Right forelimb (tissue), 1 donor: ENCODE data around the gene POLR3GL.

Source experiments
- DNase-seq: peaks from one replicate; pipeline ENCODE4 v3.0.0-alpha.2; 2018

The POLR3GL gene

DNA sequence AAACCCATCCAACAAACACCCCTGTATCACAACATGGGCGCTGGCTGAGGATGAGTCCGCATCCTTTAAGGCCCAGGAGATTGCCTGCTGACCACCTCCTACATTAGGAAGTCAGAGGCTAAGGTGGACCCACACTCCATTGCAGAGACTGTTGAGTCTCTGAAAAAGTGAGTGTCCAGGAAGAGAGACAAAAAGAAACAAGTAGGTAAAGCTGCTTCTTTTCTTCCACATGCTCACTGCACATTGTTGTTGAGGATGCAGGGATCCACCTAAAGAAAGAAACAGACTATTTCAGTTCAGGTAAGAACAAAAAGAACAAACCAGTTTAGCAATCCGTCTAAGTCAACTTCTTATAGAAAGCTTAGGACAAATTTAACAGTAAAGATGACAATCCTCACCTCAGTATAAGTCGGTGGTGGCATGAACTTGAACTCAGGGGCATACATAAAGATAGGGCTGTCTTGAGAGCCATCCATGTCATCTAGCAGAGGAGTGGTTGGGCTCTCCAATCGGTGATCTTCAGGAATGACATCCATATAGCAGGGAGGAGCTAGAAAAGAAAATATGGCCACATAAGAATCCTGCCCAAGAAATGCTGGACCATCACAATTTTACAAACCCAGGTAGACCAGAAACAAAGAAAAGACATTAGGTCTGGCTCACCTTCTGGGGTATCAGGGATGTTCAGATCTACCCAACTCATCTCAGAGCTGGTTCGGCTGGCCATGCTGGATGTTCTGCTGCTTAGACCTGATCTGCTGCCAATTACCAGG lies 29.3 kb downstream of the POLR3GL start:
- no peak for DNase-seq

DNA sequence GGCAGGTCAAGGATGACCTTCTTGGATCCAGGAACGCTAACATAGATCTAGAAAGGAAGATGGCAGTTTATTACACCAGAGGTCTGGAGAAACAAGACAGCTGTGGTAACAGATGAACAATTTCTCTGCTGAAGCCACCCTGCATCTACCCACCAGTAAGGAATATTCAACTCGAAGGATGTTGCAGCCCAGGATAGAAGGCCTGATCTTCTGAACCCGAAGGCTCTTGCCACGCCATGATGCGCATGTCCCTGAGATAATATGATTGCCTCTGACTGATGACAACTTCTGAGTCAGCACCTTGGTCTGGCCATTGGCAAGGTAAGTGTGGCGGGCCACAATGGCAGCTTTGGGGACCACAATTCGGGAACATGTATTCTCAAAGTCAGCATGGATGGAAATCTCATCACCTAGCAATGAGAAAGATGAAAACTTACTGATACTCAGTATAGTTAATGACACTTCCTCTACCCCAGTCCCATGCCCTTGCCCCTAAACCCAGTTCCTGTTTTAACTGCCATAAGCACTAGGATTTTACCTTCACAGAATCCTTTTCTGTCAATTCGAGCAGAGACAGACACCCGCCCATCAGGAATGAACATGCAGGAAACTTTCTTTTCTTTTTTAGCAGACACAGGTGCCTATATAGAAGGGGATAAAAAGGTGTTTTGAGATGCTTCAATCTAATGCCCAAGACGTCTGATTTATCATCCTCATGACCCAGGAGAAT lies 30.1 kb downstream of the POLR3GL start:
- DNase-seq, result no peak

DNA sequence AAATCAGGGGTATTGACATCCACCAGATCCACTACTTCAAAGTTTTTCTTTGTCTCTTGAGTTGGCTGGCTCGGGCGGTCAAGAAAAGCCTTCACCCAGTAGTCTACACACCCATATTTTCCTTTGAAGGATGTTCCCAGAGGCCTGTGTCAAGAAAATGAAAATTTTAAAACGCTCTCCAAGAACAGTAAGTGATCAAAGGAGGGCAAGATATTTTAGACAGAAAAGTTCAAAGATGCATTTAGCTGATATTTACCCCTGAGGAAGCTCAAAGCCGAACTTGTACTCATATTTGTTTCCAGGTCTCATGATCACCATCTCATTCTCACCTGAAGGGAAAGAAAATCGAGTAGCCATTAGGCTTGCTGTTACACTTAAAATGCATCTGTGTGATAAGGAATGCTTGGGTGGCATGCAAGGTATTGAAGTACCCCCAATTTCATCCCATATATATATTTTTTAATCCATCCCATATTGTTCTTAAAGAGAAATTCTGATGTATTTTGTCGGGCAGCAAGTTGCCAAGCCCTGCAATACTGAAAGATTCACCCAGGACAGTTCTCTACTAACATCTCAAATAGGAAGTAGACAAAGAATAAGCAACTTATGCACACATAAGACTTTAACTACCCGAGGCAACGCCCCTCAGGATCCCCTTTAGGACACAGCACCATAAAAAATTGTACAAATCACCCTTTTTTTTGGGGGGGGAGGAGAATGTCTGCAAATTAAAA lies 30.8 kb downstream of the POLR3GL start:
- no peak for DNase-seq

DNA sequence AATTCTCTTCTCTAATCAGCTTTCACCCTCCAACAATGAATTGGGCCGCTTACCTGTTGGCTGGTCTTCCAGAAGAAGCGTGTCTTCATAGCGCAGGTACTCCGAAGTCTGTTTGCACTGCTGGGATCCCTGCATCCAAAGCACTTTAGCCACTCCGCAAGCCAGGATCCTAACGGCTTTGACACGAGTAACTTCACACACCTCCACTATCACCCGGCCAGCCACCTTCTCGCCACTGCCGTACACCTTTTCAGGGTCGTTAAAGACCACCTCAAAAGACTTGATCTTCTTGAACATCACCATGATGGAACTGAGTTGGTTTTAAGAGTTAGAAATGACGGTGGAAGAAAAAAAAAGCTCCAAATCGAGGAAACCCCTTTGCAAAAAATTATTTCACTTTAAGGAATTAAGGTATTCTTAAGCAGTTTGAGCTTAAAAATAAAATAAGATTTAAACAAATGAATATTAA lies 31.5 kb downstream of the POLR3GL start:
- DNase-seq, result no peak

DNA sequence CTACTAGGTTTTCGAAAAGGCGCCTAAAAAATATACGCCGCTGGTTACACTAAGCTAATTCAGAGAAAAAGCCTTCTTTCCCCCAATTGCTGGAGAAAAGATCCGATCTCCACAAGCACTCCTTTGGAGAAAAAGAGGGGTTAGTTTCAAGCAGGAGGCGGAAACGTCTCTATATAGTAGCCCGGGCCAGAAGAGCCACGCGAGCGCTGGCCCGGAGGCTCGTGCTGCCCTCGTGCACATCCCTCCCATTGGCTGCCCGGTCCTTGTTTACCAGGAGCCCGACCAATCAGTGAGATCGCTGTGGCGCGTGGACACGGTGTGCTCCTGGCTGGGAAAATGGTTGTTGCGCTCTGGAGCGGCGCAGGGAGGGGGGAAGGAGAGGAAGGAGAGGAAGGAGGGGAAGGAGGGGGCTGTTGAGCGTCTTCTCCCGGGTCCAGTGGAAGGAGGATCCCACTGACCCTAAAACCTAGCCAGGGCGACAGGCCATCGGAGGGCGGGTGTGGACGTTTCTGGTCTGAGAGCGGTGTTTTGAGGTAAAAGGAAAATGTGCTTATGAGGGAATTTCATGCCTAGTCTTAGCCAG lies 32.0 kb downstream of the POLR3GL start, which contains the start of gene TXNIP:
Gene TXNIP (minus strand): TSS at position 147 of the 583 bp plus-strand sequence. CDS start 313 bp downstream, outside the sequence.
- peak; percentile 98 for DNase-seq

DNA sequence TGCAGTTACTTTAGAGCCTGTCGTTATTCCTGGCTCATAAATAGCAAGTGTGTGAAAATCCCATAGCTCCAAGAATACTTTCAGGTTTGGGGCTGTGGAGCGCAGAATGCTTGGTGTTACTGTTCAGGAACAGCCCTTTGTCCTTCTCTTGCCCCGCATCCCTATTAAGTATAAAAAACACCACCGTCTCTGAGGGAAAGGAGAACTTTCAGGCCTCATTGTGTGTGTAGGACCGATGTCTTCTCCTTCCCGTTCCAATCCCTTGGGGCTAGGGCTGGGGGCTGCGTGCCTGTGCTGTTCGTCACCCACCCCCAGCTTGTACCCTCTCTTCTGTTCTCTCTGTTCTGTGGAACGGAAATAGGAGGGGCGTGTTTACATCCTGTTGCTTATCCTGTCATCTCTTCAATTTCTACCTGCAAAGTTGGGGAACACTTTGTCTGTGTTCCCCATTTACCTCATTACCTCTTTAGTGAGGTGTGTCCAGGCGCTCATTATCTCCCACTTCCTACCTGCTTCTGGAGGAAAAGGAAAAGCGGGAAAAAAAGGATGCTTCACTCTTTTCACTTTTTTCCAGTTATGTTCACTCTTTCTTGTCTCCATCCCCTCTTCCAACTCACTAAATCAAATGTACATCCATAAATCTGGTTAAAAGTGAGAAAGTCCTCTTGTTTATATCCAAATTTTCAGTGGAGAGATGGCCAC lies 32.7 kb downstream of the POLR3GL start:
- no peak for DNase-seq

DNA sequence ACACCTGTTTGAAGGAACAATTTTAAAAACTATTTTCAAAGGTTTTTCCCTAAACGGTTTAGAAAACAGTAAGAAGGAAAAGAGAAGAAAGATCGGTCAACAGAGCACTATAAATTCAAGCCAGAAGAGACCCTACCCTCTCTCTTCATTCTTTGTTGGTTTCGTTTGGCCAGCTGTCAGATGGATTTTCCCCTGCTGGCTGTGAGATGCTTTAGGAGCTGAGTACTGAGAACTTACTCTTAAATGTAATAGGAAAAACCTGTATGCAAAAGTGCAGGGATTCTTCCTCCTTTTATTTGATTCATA lies 33.2 kb downstream of the POLR3GL start:
- no peak for DNase-seq

DNA sequence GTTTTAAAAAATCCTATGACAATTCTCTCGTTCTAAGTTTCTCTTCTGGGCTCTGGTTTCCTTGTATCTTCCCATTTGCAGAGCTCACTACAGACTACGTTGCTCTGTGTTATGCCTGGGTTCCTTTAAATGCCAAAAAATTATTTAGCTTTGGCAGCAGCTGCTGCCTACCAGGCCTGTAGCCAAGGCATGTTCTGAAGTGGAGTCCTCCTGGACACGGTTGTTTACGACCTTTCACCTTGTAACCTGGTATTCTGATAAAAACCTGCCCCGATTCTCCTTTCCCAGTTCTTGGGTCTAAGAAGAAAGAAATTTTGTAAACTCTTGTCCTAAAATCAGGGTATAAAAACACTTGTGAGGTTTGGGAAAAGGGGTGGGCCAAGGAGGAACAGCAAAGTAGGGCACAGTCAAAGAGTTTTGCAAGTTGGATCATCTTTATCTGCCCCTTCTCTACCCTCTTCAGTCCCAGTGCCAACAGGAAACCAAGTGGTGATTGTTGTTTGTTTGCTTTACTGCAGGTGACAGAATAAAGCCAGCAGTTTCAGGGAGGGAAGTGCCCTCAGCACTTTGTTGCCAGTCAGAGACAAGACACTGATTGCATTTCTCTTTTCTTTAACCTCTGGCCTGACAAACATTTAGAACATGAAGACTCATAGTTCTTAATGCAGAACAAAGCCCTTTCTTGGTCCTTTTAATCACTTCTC lies 35.0 kb downstream of the POLR3GL start:
- no peak for DNase-seq

DNA sequence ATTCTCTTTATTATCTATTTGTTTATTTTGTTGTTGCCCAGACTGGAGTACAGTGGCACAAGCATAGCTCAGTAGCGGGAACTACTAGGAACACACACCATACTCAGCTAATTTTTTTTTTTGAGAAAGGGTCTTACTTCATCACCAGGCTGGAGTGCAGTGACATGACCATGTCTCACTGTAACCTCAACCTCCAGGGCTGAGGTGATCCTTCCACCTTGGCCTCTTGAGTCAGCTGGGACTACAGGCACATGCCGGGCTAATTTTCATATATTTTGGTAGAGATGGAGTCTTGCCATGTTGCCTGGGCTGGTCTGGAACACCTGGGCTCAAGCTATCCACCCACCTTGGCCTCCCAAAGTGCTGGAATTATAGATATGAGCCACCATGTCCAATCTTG lies 37.2 kb downstream of the POLR3GL start:
- DNase-seq, result no peak

DNA sequence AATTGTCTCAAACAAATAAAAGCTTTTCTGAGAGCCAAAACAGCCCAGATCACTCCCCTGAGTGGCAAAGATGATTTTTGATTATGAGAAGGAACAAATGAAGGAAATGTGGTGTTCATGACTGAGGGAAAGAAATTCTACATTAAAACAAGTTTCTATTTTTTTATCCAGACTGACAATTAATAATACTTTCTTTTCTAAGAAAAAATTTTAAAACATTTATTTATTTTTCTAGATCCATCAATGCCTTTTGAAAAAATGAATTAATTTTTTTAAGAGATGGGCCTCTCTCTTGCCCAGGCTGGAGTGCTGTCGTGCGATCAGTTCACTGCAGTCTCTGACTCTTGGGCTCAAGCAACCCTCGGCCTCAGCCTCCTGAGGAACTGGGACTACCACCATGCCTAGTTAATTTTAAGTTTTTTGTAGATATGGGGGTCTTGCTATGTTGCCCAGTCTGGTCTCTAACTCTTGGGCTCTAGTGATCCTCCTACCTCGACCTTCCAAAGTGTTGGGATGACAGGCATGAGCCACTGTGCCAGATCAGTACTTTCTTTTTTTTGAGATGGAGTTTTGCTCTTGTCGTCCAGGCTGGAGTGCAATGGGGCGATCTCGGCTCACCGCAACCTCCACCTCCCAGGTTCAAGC lies 43.1 kb downstream of the POLR3GL start:
- no peak for DNase-seq

DNA sequence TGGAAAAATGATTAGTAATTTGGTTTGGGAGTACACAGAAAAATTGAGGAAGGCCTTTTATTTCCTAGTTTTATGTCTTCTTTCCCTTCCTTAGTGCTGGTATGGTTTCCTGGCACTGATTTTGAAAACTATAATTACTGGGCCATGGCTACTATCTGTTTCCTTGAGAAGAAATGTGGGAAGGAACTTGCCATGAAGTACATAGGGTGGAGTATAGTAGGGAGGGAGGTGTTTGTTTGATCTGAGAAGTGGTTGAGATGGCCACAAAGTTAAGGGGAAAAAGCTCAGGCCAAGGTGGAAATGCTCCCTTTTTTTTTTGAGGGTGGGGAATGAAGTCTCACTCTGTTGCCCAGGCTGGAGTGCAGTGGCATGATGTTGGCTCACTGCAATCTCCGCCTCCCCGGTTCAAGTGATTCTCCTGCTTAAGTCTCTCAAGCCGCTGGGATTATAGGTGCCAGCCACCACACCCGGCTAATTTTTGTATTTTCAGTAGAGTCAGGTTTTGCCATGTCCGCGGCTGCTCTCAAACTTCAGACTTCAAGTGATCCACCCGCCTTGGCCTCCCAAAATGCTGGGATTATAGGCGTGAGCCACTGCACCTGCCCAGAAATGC lies 45.7 kb downstream of the POLR3GL start:
- DNase-seq, result no peak

DNA sequence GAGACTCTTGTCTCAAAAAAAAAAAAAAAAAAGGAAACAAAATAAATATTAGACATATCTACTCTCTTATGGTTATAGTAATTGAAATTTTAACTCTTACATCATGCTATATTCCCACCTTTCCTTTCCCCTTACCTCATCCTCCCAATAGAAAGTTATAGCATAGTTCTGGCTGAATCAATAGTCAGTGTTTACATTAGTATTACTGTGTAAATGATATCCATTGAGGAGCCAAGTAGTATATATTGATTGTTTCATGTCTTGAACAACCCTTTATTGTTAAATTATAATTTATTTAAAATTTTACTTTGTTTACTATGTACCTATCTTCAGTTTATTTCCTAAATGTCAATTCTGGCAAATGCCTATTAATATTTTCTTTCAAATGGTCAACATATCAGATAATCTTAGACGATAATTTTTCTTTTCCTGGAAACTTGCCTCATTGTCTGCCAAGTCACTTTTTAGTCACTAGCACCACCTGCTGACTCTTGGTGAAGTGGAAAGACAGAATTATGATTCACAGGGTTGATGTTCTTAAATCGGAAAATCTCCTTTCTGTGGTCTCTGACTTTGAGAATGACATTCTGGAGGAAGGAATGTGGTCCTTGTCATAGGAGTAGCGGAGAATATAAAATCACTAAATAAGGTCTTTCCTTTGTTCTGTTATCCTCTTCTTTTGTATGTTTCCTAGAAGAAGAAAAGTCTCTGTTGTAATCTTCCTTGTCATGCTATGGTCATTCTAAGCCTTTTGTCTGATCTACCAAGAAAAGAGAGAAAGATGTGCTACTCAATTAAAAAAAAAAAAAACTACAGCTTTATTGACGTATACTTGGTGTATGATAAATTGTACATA lies 48.4 kb downstream of the POLR3GL start:
- no peak for DNase-seq

DNA sequence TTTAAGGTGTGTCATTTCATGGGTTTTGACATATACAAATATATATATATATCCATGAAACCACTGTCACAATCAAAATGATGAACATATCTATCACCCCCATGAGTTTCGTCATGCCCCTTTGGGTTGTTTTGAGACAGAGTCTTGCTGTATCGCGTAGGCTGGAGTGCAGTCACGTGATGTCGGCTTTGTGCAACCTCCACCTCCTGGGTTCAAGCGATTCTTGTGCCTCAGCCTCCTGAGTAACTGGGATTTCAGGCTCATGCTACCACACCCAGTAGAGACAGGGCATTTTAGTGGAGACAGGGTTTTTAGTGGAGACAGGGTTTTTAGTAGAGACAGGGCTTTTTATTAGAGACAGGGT lies 49.1 kb downstream of the POLR3GL start:
- DNase-seq, result no peak

DNA sequence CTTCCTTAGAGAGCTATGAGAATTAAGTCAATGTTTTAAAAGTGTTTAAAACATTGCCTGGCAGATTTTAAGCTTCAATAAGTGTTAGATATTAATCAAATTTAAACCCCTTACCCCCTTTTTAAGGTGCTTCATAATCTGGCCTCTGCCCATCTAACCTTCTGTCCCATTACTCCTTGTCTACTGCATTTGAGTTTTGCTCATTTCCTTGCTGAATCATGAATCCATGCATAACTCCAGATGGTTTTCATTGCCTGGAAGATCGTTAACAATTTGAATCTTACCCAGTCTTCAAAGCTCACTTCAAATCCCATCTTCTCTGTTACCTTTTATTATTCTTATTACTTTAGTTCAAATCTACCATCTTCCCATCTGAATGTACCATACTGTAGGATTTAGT lies 52.4 kb downstream of the POLR3GL start:
- DNase-seq, result no peak

DNA sequence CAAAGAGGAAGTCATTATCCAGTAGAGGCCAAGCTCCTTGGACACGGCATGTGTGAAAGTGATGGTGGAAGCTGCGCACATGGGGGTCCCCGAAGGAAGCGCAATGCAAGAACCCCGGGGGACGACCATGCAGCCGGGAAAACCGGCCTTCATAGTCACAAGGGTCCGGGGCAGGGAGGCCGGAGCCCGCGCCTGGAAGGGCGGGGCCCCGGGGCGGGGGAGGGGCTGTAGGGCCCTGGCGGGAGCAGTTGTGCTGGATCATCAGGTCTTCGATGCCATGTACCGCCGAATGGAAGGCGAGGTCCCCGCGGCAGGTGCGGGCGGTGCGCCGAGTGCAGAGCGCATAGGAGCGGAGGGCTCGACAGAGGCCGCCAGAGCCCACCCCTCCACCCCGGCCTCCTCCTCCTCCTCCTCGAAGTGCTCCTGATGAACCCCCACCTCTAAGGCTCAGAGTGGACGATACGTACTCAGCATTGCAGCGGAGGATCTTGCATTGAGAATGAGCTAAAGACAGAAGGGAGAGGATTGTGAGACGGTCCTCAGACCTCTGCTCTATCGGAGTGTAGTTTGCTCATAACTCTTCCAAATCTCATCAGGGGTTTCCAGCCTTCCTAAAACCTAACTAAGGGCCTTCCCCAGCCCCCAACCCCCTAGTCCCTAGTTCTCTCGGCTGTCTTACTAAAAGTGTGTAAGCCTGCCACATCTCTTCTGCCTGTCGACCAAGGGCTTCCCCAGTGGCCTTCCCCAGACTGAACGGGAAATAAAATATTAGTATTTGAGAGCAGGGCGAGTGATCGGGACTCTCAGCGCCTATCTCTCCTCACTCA lies 55.0 kb downstream of the POLR3GL start:
- no peak for DNase-seq

DNA sequence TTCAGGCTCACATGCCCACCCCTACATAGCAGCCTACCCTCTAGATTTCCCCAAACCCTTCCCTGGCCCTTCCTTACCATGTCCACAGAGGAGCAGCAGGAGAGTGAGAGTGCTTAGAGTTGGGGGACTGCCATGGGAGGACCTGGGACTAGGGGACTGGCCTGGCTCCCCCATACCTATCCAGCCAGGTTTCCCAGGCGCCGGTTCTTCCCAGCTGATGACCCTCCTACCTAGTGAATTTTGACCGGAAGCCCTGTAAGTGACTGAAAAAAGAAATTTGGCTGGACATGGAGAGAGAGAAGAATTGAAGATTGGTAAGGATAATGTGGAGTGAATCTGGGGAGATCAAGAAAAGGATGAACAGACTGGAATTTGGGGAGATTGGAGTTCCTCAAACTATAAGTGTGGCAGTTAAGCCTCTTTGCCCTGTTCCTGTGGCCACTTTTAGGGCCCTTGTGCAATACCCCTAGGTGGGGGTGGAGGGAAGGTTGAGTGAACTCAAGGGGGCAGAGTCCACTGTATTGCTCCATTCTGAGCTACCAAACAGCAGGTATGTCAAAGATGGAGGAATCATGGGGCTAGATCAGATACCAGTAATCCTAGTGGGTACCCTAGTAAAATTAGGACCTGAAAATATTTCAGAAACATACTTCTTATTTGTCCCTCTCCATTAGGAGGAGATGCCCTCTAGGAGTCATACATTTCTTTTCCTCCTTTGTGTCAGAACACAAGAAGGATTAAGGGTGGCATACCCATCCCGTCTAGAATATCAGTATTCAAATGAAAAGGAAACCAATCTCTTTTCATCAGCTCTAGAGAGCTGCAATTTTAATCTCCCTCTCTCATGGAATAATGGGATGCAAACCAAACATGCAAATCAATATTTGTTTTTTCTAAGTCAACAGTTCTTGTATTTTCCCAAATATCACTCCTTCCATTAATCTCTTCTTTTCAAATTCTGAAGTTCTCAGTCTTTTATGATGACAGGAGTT lies 55.9 kb downstream of the POLR3GL start:
- no peak for DNase-seq

DNA sequence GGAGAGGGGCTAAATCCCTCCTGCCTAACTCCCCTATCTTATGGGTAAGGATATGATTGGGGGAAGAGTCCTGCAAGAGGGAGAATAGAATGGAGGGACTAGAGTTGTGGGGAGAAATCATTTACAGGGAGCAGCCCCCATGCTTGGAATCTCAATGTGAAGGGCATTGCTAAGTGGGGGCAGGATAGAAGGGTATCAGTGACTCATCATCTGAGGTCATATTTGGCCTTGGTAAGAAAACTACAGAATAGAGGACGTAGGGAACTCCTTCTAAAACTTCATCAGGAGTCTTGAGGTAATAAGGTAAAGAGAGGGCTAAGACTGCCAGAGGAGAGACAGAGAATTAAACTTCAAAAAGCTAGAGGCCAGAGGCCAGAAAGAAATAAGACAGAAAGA lies 56.6 kb downstream of the POLR3GL start:
- no peak for DNase-seq
